NCI-H1694 (cell line): Measurements from ENCODE around the gene CASQ2.
"Not testable (repeated sequence)": the region's sequence is repeated elsewhere in the genome, so short reads cannot be mapped to it uniquely, and the experiment has no call there.

Experiments used
- DNase-seq: peaks from one replicate; lab custom pipeline; 2025; lab: John Stamatoyannopoulos, UW

CASQ2 gene

DNA sequence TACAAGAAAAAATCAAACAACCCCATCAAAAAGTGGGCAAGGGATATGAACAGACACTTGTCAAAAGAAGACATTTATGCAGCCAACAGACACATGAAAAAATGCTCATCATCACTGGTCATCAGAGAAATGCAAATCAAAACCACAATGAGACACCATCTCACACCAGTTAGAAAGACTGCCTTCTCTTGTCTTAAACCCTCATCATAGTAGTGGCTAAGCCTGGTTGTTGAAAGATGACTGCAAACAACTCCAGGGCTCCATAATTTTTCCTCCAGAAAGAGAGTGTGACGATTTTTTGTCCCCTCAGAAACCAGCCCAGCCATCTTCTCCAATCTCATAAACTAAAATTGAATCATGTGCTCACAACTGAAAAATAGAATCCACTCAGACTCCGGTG lies 12.1 kb upstream of the CASQ2 start:
- DNase-seq, result not testable (repeated sequence)

DNA sequence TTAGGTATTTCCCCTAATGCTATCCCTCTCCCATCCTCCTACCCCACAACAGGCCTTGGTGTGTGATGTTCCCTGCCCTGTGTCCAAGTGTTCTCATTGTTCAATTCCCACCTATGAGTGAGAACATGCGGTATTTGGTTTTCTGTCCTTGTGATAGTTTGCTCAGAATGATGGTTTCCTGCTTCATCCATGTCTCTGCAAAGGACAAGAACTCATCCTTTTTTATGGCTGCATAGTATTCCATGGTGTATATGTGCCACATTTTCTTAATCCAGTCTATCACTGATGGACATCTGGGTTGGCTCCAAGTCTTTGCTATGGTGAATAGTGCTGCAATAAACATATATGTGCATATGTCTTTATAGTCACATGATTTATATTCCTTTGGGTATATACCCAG lies 10.6 kb upstream of the CASQ2 start:
- DNase-seq, result not testable (repeated sequence)

DNA sequence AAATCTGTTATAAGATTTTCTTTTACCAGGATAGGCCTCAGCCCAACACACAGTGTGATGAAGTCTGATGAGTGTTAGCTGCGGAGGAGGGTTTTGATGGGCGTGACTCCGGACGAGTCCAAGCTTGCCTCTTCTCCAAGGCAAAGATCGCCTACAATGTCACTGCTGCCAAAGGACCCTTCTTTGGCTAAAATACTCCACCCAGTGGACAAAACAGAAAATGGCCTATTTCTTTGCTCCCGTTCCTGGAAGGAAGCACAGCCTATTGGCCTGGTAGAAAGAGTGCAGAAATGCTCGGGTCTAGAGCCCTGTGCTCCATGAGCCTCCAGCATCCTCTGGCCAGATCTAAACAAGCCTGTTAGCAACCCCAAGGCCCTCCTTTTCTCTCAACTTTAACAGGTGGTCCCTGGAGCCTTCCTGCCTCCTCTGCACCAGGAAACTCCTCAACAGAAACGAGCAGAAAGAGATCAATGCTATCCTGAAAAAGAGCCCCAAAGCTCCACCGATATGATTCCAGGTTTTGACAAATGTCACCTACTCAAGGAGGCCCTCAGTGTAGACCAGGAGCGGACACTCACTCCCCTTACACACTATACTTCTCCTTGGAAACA lies 3.4 kb upstream of the CASQ2 start:
- peak; percentile 95 for DNase-seq

DNA sequence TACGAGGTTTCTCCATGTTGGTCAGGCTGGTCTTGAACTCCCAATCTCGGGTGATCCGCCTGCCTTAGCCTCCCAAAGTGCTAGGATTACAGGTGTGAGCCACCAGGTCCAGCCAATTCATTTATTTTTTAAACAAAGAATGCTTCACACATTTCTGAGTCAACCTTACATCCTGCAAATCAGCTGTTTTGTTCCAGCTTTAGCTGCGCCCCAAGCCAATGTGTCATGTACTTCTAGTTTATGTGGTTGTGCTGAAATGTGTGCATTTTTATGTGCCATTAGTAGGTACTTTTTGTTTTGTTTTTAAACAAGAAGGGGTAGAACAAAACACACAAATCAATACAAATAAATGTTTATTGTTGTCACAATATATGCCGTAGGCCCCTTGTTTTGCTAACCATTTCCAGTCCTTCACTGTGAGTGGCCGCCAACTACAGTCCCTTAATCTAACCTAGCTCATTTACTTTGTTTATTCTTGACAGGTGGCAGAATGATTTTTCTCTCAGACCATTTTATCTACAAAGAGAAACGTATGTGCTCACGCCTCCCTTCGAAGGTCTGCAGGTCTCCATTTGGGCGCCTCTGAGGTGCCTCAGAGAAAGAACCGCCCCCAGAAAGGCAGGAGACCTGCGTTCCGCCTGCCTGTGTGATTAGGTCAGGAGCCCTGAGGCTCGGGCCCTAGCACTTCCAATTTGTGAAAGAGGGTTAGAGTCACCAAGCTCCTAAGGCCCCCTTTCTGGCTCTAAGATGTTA lies 2.8 kb upstream of the CASQ2 start:
- DNase-seq, result no peak

DNA sequence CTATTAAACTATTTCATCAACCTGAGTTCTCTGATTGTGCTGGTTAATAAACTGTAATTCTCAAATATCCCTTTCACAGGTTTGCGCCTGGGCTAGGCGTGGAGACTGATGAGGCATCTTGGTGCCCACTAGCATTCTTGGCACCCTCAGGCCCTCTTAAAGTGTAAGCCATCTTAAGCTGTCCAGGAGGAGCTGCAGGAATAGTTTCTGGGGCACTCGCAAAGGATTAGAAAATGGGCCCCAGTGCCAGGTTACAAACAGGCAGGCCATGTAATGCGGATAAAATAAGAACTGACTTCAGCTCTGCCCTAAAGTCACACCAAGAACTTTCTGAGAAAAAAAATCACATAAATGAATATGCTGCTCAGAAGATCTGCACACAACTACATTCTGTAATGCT lies 1.1 kb downstream of the CASQ2 start:
- no peak for DNase-seq

DNA sequence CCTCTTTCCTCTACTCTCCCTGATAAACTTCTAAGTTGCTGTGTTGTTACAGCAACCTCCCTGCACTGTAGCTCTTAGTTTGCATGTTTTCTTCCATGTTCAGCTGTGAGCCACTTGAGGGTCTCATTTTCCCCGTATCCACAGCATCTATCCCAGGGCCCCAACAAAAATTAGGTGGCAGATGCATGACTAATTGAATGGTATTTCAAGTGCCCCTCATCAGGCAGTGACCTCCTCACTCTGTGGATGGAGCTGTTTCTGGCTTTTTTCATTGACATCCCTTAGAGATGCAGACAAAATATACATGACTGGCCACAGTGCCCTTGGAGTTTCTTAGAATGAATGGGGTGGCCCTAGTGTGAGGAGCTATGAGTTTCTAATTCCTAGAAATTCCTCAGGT lies 3.4 kb downstream of the CASQ2 start:
- DNase-seq, result no peak

- no peak for DNase-seq
These were observed 4.0 kb downstream of the CASQ2 start for GRCh38 chr1:115764541-115764940.

DNA sequence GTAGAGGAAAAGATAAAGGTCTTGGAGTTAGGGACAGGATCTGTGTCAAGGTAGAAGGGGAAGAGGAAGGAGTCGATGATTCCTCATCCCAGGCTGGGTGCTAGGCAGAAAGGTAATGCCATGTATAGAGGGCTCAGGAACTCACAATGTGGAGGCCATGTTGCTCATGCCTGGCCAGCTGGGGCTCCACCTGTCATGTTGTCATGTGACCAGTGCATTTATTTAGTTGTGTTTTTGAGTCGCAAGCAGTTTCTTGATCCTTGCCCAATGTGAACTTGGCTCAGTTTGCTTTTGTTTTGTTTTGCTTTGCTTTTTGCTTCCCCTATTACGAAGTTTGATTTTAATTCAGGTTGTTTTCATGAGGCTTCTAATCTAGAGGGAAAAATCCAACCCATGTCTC lies 5.7 kb downstream of the CASQ2 start:
- no peak for DNase-seq

- no peak for DNase-seq
These were observed 6.8 kb downstream of the CASQ2 start for GRCh38 chr1:115761601-115762302.

GRCh38 chr1:115757856-115758255 lies 10.7 kb downstream of the CASQ2 start:
- DNase-seq, result no peak

DNA sequence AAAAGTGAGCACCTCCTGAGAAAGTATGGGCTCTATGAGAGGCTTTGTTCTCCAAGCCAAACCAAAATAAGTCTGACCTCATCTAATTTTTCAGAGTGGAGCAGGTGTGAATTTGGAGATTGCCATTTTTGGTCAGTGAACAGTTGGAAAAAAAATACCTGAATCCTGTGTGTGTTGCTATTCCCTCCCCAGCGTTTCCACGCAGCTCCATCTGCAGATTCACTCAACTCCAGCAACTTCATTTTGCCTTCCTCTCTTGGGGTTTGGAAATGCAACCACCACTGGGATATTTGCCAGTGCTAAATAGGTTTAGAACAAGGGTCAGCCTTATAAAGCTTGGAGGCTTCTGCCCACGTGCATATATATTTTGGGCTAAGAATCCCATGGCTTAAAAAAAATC lies 11.2 kb downstream of the CASQ2 start:
- no peak for DNase-seq

DNA sequence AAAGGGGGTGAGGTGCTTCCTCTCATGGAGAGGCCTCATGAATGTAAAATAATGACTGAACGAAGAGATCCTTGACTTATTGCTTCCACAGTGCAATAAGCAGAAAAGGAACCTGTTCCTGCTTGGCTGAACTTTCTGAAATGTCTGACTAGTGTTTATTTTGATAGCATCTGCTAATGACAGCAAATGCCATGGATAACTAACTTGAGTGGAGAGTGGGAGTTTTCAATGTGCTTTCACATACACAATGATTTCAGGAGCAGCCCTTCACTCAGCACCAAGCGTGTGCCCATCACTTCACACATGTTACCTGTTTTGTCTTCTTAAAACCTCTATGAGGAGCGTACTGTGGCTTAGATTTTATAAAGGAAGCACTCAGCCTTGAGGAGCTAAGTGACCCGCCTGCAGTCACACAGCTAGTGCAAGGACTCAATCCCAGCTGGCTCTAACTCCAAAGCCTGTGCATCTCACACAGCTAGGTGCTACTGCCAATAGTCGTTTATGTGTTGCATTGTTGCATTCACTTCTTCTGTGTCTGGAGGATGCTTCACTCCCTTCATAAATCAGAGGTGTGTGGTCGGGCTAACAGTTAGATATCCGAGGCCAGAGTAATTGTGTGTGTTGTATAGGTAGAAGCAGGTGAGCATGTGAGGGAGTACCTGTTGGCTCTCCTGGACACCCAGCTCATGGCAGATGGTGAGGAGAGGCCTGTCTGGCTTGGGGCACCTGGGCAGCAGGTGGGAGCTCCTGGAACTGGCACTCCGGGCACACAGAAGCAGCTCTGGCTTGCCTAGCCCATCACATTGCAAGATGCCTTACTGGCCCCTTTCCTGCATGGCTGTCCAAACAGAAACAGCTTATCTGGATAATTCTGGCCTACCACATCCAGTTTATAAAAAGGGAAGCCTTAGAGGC lies 12.8 kb downstream of the CASQ2 start:
- DNase-seq, result no peak

DNA sequence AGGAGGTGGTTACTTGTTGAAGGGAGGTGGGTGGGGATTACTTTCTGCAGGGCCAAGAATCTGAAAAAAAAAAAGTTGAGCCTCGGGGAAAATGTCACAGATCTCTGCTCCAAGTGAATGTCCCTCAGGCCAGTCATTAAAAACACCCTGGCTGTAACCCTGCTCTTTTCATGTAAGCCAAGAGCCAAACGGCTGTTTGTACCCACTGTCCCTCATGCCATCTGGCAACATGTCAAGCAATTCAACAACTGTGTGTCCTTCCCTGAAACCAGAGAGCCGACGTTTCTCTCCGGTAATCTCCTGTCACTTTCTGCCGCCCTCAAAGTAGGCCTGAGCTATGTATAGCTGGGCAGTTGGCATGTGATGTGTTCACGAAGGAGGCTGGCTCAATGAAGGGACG lies 14.7 kb downstream of the CASQ2 start:
- DNase-seq, result no peak

- no peak for DNase-seq
These were observed 15.2 kb downstream of the CASQ2 start for GRCh38 chr1:115753361-115753760.

DNA sequence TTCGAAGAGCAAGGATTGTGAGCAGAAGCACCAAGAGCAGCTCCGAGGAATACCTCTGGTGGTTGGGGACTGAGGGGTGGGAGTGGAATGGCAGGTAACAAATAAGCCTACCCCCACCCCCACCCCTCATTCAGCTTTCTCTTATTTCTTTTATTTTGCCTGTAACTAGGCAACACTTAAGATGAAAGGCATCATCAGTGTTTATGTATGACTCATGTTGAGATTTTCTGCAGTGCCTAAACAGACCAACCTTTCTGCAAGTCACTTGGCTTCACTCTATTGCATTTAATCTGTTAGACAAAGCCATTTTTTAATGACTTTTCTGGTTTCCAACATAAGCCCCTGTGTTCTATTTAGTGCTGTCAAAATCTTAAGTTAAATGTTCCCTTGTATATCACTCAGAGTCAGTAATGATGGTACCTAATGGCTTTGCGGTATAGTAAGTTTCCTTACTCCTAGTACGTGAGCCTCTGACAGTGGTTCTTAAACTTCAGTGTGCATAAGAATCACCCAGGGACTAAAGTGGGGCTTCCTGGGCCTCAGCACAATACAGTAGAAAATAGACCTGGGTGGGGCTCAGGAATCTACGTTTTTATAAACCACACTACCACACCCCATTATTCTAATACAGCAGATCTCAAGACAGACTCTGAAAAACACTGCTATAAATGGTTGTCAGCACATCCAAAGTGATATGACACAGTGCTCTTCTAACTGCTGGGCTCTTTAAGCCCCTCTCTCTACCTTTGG lies 19.9 kb downstream of the CASQ2 start:
- no peak for DNase-seq

- DNase-seq, result no peak
These were observed 22.4 kb downstream of the CASQ2 start for GRCh38 chr1:115746021-115746690.

DNA sequence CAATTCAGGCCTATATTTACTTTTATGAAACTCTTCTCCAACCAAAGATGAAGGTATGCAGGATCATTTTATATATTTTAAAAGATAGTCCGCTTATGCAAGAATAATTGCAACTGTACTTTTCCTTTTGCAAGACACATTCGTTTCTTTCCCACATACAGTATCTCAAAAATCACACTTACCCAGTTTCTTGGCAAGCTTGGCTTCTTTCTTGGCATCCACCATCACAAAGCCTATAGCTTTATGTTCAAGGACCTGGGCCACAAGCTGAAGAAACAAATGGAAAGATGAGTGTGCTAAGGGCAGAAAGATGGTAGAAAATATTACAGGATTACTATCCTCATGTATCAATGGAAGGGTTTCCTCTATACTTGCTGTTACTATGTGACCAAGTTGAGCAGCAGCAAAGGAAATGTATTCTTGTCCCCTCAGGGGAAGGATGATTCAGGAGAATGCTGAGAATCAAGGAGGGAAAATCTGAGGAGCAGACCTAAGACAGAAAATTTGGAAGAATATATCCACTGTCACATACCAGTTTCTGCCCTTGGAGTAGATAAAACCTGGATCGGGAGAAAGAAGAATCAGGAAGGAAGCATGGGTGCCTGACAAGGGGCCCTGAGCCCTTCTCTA lies 23.8 kb downstream of the CASQ2 start:
- DNase-seq, result no peak

- DNase-seq, result no peak
These were observed 27.7 kb downstream of the CASQ2 start for GRCh38 chr1:115740811-115741210.

- no peak for DNase-seq
These were observed 36.2 kb downstream of the CASQ2 start for GRCh38 chr1:115732316-115732715.

DNA sequence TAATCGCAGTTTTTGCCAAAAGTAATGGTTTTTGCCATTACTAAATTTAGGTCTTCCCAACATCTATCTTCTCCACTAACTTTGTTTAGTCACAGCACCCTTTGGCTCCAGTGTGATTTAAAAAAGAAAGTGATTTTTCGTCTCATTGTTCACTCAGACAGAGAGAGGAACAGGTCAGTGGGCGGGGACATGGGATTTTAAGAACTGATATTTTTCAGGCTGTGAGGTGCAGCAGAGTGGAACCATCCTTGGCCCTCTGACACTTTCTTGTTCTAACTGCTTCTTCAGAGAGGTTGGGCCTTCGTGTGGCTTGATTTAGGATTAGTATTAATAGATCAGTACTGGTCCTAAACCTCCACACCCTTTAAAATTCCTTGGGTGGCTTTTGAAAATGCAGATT lies 38.8 kb downstream of the CASQ2 start:
- no peak for DNase-seq
